Measurements from ENCODE around the gene PLCD3. TPM values are rescaled to one million over a fixed set of nuclear protein-coding genes. Genes with fewer than 3 reads are reported as not detected.
A peak's percentile ranks its signal among the peaks of the same experiment; 100 is the strongest.

Gene PLCD3
- total and polyA plus RNA-seq, 2 of the 13 experiments (the other 11 are each of a cell fraction or from before 2014, with no cell fraction given), result 11.3 to 39.1 TPM

- TF ChIP-seq CSRNP1 (CRISPR knock-in tag; IDR thresholded peaks at IDR 0.05) (0 out of 2 replicates have a peak, but pooled peaks have one; percentile 70), NONO (IDR thresholded peaks at IDR 0.05) (no peak), NONO (CRISPR knock-in tag; conservative IDR thresholded peaks at IDR 0.05) (peak; percentile 51), ZNF317 (CRISPR knock-in tag; IDR thresholded peaks at IDR 0.05) (0 out of 2 replicates have a peak, but pooled peaks have one; percentile 18), CREB1 (IDR thresholded peaks at IDR 0.05) (peak; percentile 99), CREB1 (CRISPR knock-in tag; IDR thresholded peaks at IDR 0.05) (no peak; the same call in 1 of the 2 replicates), HNRNPLL (IDR thresholded peaks at IDR 0.05; ENCODE audit: low read depth, low read length, poor library complexity, severe bottlenecking) (peak; percentile 30), ZNF232 (CRISPR knock-in tag; IDR thresholded peaks at IDR 0.05; ENCODE audit: borderline replicate concordance) (peak; percentile 53; the same call in 1 of the 2 replicates), KIAA2018 (CRISPR knock-in tag; IDR thresholded peaks at IDR 0.05; ENCODE audit: borderline replicate concordance) (no peak), ATF2 (CRISPR knock-in tag; IDR thresholded peaks at IDR 0.05) (peak; percentile 91), ZNF276 (CRISPR knock-in tag; IDR thresholded peaks at IDR 0.05; ENCODE audit: low read depth) (peak; percentile 89; the same call in 1 of the 2 replicates), ZNF780A (CRISPR knock-in tag; IDR thresholded peaks at IDR 0.05) (peak; percentile 24; the same call in 1 of the 2 replicates), ARID2 (CRISPR knock-in tag; IDR thresholded peaks at IDR 0.05; ENCODE audit: borderline replicate concordance) (0 out of 2 replicates have a peak, but pooled peaks have one; percentile 69)
These were observed 503 bp upstream of the PLCD3 start (continued) for GRCh38 chr17:45132572-45133463.
